NCI-H446 (cell line): Measurements from ENCODE around the gene DOCK6.

Experiments
- DNase-seq, 2 experiments: peaks; one replicate each; lab custom pipeline; 2025; lab: John Stamatoyannopoulos, UW

The DOCK6 gene

GRCh38 chr19:11261971-11262839, at the start of gene DOCK6:
TSS of gene DOCK6 (minus strand) at chr19:11262524. CDS start at chr19:11262440, 84 bp downstream.
- DNase-seq = no peak

GRCh38 chr19:11306337-11306736, 44.0 kb upstream of the DOCK6 start:
- no peak for DNase-seq

GRCh38 chr19:11304936-11305335, 42.6 kb upstream of the DOCK6 start:
- DNase-seq = no peak

- no peak for DNase-seq
Measured at GRCh38 chr19:11300811-11301120, 38.4 kb upstream of the DOCK6 start.

- DNase-seq = no peak
Measured at GRCh38 chr19:11299946-11300810, 37.9 kb upstream of the DOCK6 start.

GRCh38 chr19:11296264-11296663, 33.9 kb upstream of the DOCK6 start:
- DNase-seq = no peak

- peak in 1 of 2 experiments; percentile 13 for DNase-seq
Measured at GRCh38 chr19:11295665-11296245, 33.4 kb upstream of the DOCK6 start, which contains the start of gene TSPAN16. TSS of gene TSPAN16 (plus strand) at chr19:11296160. CDS start at chr19:11296298, 138 bp downstream.

- DNase-seq = no peak
Measured at GRCh38 chr19:11295180-11295579, 32.9 kb upstream of the DOCK6 start.

- peak; percentile 72 to 95 for DNase-seq
Measured at GRCh38 chr19:11293433-11294389, 31.4 kb upstream of the DOCK6 start.

- DNase-seq = no peak
Measured at GRCh38 chr19:11291991-11292390, 29.7 kb upstream of the DOCK6 start.

GRCh38 chr19:11291415-11291814, 29.1 kb upstream of the DOCK6 start:
- DNase-seq = no peak

GRCh38 chr19:11290256-11290655, 27.9 kb upstream of the DOCK6 start:
- DNase-seq = no peak

- DNase-seq = no peak
Measured at GRCh38 chr19:11288349-11288748, 26.0 kb upstream of the DOCK6 start.

GRCh38 chr19:11286312-11286974, 24.1 kb upstream of the DOCK6 start:
- DNase-seq = no peak

GRCh38 chr19:11284515-11284914, 22.2 kb upstream of the DOCK6 start:
- DNase-seq = no peak

GRCh38 chr19:11281356-11282049, 19.2 kb upstream of the DOCK6 start:
- no peak for DNase-seq

GRCh38 chr19:11279505-11280236, 17.3 kb upstream of the DOCK6 start:
- DNase-seq = no peak

- no peak for DNase-seq
Measured at GRCh38 chr19:11278670-11279069, 16.3 kb upstream of the DOCK6 start.

- no peak for DNase-seq
Measured at GRCh38 chr19:11274533-11275086, 12.3 kb upstream of the DOCK6 start.
